Measurements from ENCODE around the gene ITPK1. TPM values are rescaled to one million over a fixed set of nuclear protein-coding genes. Genes with fewer than 3 reads are reported as not detected.
A peak's percentile ranks its signal among the peaks of the same experiment; 100 is the strongest.
"Not testable (repeated sequence)": the region's sequence is repeated elsewhere in the genome, so short reads cannot be mapped to it uniquely, and the experiment has no call there.

The ITPK1 gene
- total RNA-seq, 1 experiment from 2014 or later = 25.9 TPM

- DNase-seq (ENCODE audit: low read depth, low spot score); H3K27ac ChIP-seq (ENCODE audit: low read length); H3K4me1 ChIP-seq (ENCODE audit: control insufficient read depth, insufficient read depth, low read length); in situ Hi-C loops (cut with HindIII; ENCODE audit: low pct_unique_long_range_greater_than_20kb, low sequenced_read_pairs); H3K36me3 ChIP-seq (ENCODE audit: control insufficient read depth, insufficient read depth, low read length); BruUV-seq (replicated peaks); POLR2A ChIA-PET; H3K27me3 ChIP-seq (ENCODE audit: control insufficient read depth, insufficient read depth, low read length); H3K4me3 ChIP-seq (ENCODE audit: low read depth in 2 of 2, low read length in 2 of 2); intact Hi-C loops (cut with micrococcal nuclease; ENCODE audit: unreplicated experiment); CTCF ChIA-PET; ATAC-seq; H3K9me3 ChIP-seq (ENCODE audit: control insufficient read depth, insufficient read depth, low read depth, low read length): not testable (repeated sequence)
Measured at GRCh38 chr14:93158349-93158748, 42.6 kb upstream of the ITPK1 start.

- H3K27ac ChIP-seq (ENCODE audit: low read length) = no peak overlapping the region
- intact Hi-C loops (cut with micrococcal nuclease; ENCODE audit: unreplicated experiment) = no loop called here
- ATAC-seq = peak; percentile 42; the same call in 1 of the 2 replicates
- BruUV-seq (replicated peaks) = no TSS peak
- in situ Hi-C loops (cut with HindIII; ENCODE audit: low pct_unique_long_range_greater_than_20kb, low sequenced_read_pairs) = no loop called here
- H3K36me3 ChIP-seq (ENCODE audit: control insufficient read depth, insufficient read depth, low read length) = no peaks in the 10 kb centered on the region
- H3K9me3 ChIP-seq (ENCODE audit: control insufficient read depth, insufficient read depth, low read depth, low read length) = no peaks in the 10 kb centered on the region
- no peak overlapping the region for H3K4me3 ChIP-seq (ENCODE audit: low read depth in 2 of 2, low read length in 2 of 2)
- H3K27me3 ChIP-seq (ENCODE audit: control insufficient read depth, insufficient read depth, low read length) = no peaks in the 10 kb centered on the region
- CTCF ChIA-PET = no interaction called here
- no peaks in the 10 kb centered on the region for H3K4me1 ChIP-seq (ENCODE audit: control insufficient read depth, insufficient read depth, low read length)
- POLR2A ChIA-PET = no interaction called here
- no peak for DNase-seq (ENCODE audit: low read depth, low spot score)
- TF ChIP-seq REST (IDR thresholded peaks at IDR 0.05; ENCODE audit: insufficient read depth in 1 of 2, low read depth in 2 of 2, low read length in 1 of 2) (no peak), POLR2AphosphoS5 (IDR thresholded peaks at IDR 0.05; ENCODE audit: low read depth, low read length) (no peak), SIN3A (IDR thresholded peaks at IDR 0.05; ENCODE audit: borderline replicate concordance, insufficient read depth, low read depth, low read length) (no peak), CTCF (IDR thresholded peaks at IDR 0.05) (no peak), TCF7L2 (IDR thresholded peaks at IDR 0.05; ENCODE audit: low read depth, low read length) (no peak)
Measured at GRCh38 chr14:93156693-93157369, 41.1 kb upstream of the ITPK1 start.

GRCh38 chr14:93155667-93156066, 39.9 kb upstream of the ITPK1 start:
- intact Hi-C loops (cut with micrococcal nuclease; ENCODE audit: unreplicated experiment) = no loop called here
- BruUV-seq (replicated peaks) = no TSS peak
- Histone ChIP-seq H3K4me1 (ENCODE audit: control insufficient read depth, insufficient read depth, low read length) (no peaks in the 10 kb centered on the region), H3K4me3 (ENCODE audit: low read depth in 2 of 2, low read length in 2 of 2) (no peak overlapping the region), H3K9me3 (ENCODE audit: control insufficient read depth, insufficient read depth, low read depth, low read length) (no peaks in the 10 kb centered on the region), H3K27me3 (ENCODE audit: control insufficient read depth, insufficient read depth, low read length) (no peaks in the 10 kb centered on the region), H3K36me3 (ENCODE audit: control insufficient read depth, insufficient read depth, low read length) (no peaks in the 10 kb centered on the region), H3K27ac (ENCODE audit: low read length) (no peak overlapping the region)
- no peak for ATAC-seq
- TF ChIP-seq TCF7L2 (IDR thresholded peaks at IDR 0.05; ENCODE audit: low read depth, low read length) (no peak), REST (IDR thresholded peaks at IDR 0.05; ENCODE audit: insufficient read depth in 1 of 2, low read depth in 2 of 2, low read length in 1 of 2) (no peak)
- in situ Hi-C loops (cut with HindIII; ENCODE audit: low pct_unique_long_range_greater_than_20kb, low sequenced_read_pairs) = no loop called here
- no peak for DNase-seq (ENCODE audit: low read depth, low spot score)
- ChIA-PET POLR2A (interaction anchor here (0.6 kb wide), 1 partner anchor 109 kb away, joined by 5 read pairs; no protein-coding TSS in a partner anchor), CTCF (interaction anchor here (0.6 kb wide), 1 partner anchor 14 kb away, joined by 4 read pairs; no protein-coding TSS in a partner anchor)

Measured in Panc1 (cell line).